Neural cell (in vitro differentiated cells): ENCODE measurements around the gene CLDN7. TPM values are rescaled to one million over a fixed set of nuclear protein-coding genes. Genes with fewer than 3 reads are reported as not detected.
A peak's percentile ranks its signal among the peaks of the same experiment; 100 is the strongest.

ENCODE experiments used
- H2AFZ ChIP-seq: fragments of 200-600, 300-800 bp; sonication (generic), shearing (Covaris generic); 2 replicates; pipeline ENCODE4 v1.6.0; 2014; ENCODE audit warnings: low read depth, mild to moderate bottlenecking, antibody characterized with exemption, low read length, moderate library complexity
- H3F3A ChIP-seq: fragments of 200-600 bp; shearing (Covaris generic); 2 replicates; pipeline ENCODE4 v1.6.1; 2016; ENCODE audit warnings: mild to moderate bottlenecking, moderate library complexity, mixed read lengths, antibody characterized with exemption, low read length; ENCODE audit not compliant: insufficient read depth, poor library complexity, severe bottlenecking
- H3K27ac ChIP-seq: fragments of 200-600, 300-800 bp; sonication (generic), shearing (Covaris generic); 2 replicates; pipeline ENCODE4 v1.5.1; 2014; ENCODE audit warnings: mild to moderate bottlenecking, low read length, moderate library complexity
- H3K27me3 ChIP-seq: fragments of 300-800, 200-600 bp; sonication (generic), shearing (Covaris generic); 2 replicates; pipeline ENCODE4 v1.6.0; 2014; ENCODE audit warnings: mild to moderate bottlenecking, low read depth, low read length, moderate library complexity; ENCODE audit not compliant: insufficient read depth
- H3K36me3 ChIP-seq: fragments of 300-800, 200-600 bp; sonication (generic), shearing (Covaris generic); 2 replicates; pipeline ENCODE4 v1.5.1; 2014; ENCODE audit warnings: mild to moderate bottlenecking, antibody characterized with exemption, low read length, moderate library complexity; ENCODE audit not compliant: insufficient read depth
- H3K4me2 ChIP-seq: fragments of 300-800, 200-600 bp; sonication (generic), shearing (Covaris generic); 2 replicates; pipeline ENCODE4 v1.6.0; 2014; ENCODE audit warnings: mild to moderate bottlenecking, low read length
- H3K4me3 ChIP-seq: fragments of 300-800, 200-600 bp; sonication (generic), shearing (Covaris generic); 2 replicates; pipeline ENCODE4 v1.5.1; 2014; ENCODE audit warnings: mild to moderate bottlenecking, low read length, moderate library complexity
- H3K79me2 ChIP-seq: fragments of 200-600 bp; shearing (Covaris generic); replicated peaks from 2 replicates; pipeline ENCODE4 v1.6.0; 2014; ENCODE audit warnings: mild to moderate bottlenecking, low read length, moderate library complexity; ENCODE audit not compliant: insufficient read depth
- H3K9ac ChIP-seq: fragments of 300-800, 200-600 bp; sonication (generic), shearing (Covaris generic); 2 replicates; pipeline ENCODE4 v1.6.1; 2016; ENCODE audit warnings: mild to moderate bottlenecking, low read length, mixed read lengths
- H3K9me2 ChIP-seq: fragments of 200-600 bp; shearing (Covaris generic); 2 replicates; pipeline ENCODE4 v1.6.1; 2016; ENCODE audit warnings: mild to moderate bottlenecking, low read length, mixed read lengths; ENCODE audit not compliant: insufficient read depth
- H3K9me3 ChIP-seq: fragments of 200-600, 300-800 bp; sonication (generic), shearing (Covaris generic); 2 replicates; pipeline ENCODE4 v1.6.1; 2016; ENCODE audit warnings: mild to moderate bottlenecking, mixed run types, low read length, moderate library complexity, mixed read lengths
- H4K20me1 ChIP-seq: fragments of 200-600 bp; shearing (Covaris generic); 2 replicates; pipeline ENCODE4 v1.6.1; 2016; ENCODE audit warnings: mild to moderate bottlenecking, mixed run types; ENCODE audit not compliant: insufficient read depth
- CTCF ChIP-seq: fragments of 450-650 bp; IDR thresholded peaks from 2 replicates; pipeline ENCODE4 v1.5.1; 2014; ENCODE audit warnings: antibody characterized with exemption, mild to moderate bottlenecking, moderate library complexity; ENCODE audit not compliant: poor library complexity, severe bottlenecking
- EP300 ChIP-seq: fragments of 450-650 bp; conservative IDR thresholded peaks from 2 replicates; pipeline ENCODE4 v1.6.1; 2014; ENCODE audit warnings: antibody characterized with exemption, mild to moderate bottlenecking, moderate library complexity; ENCODE audit not compliant: poor library complexity, severe bottlenecking
- EZH2 ChIP-seq: fragments of 200-600, 300-800 bp; shearing (Covaris generic), sonication (generic); IDR thresholded peaks from 2 replicates; pipeline ENCODE4 v1.6.1; 2014; ENCODE audit warnings: antibody characterized with exemption, low read length, borderline replicate concordance, mild to moderate bottlenecking; ENCODE audit not compliant: insufficient read depth, poor library complexity, severe bottlenecking
- MXI1 ChIP-seq: fragments of 450-650 bp; conservative IDR thresholded peaks from 2 replicates; pipeline ENCODE4 v1.6.1; 2014; ENCODE audit warnings: antibody characterized with exemption, mild to moderate bottlenecking; ENCODE audit not compliant: poor library complexity, severe bottlenecking
- POLR2AphosphoS5 ChIP-seq: IDR thresholded peaks from 2 replicates; pipeline ENCODE4 v1.6.1; 2012
- RAD21 ChIP-seq: fragments of 450-650 bp; conservative IDR thresholded peaks from 2 replicates; pipeline ENCODE4 v1.6.1; 2014; ENCODE audit warnings: antibody characterized with exemption, mild to moderate bottlenecking, moderate library complexity
- REST ChIP-seq: IDR thresholded peaks from 2 replicates; pipeline ENCODE4 v1.6.1; 2012; ENCODE audit warnings: borderline replicate concordance
- SMC3 ChIP-seq: fragments of 450-650 bp; conservative IDR thresholded peaks from 2 replicates; pipeline ENCODE4 v1.6.1; 2014; ENCODE audit warnings: antibody characterized with exemption, mild to moderate bottlenecking, moderate library complexity; ENCODE audit not compliant: poor library complexity
- TAF1 ChIP-seq: IDR thresholded peaks from 2 replicates; pipeline ENCODE4 v1.6.1; 2012; ENCODE audit warnings: low read depth
- polyA plus RNA-seq: library from polyadenylated mRNA; depleted of rRNA; stranded (reverse); fragments of >200 nt; gene quantifications from 2 replicates; pipeline ENCODE4 v1.2.3, GENCODE V29; 2014

CLDN7 gene
- polyA plus RNA-seq, 1 donor from 2014 or later: 0.27 TPM

GRCh38 chr17:7261379-7262191 is 693 bp downstream of the CLDN7 start:
- H4K20me1 ChIP-seq: no peaks in the 10 kb centered on the region
- H3K9ac ChIP-seq: no peak overlapping the region
- H3K4me3 ChIP-seq: peak overlapping the region; percentile 50
- no peak overlapping the region for H2AFZ ChIP-seq
- H3K36me3 ChIP-seq: peaks cover 4% of the 10 kb centered on the region
- H3K27ac ChIP-seq: no peak overlapping the region
- H3K9me2 ChIP-seq: no peaks in the 10 kb centered on the region
- no peak overlapping the region for H3K4me2 ChIP-seq
- no peaks in the 10 kb centered on the region for H3K9me3 ChIP-seq
- H3K27me3 ChIP-seq: peaks cover 60% of the 10 kb centered on the region
- no peaks in the 10 kb centered on the region for H3K79me2 ChIP-seq
- no peaks in the 10 kb centered on the region for H3F3A ChIP-seq
- TF ChIP-seq POLR2AphosphoS5: peak; percentile 4
- TF ChIP-seq SMC3: no peak

DNA sequence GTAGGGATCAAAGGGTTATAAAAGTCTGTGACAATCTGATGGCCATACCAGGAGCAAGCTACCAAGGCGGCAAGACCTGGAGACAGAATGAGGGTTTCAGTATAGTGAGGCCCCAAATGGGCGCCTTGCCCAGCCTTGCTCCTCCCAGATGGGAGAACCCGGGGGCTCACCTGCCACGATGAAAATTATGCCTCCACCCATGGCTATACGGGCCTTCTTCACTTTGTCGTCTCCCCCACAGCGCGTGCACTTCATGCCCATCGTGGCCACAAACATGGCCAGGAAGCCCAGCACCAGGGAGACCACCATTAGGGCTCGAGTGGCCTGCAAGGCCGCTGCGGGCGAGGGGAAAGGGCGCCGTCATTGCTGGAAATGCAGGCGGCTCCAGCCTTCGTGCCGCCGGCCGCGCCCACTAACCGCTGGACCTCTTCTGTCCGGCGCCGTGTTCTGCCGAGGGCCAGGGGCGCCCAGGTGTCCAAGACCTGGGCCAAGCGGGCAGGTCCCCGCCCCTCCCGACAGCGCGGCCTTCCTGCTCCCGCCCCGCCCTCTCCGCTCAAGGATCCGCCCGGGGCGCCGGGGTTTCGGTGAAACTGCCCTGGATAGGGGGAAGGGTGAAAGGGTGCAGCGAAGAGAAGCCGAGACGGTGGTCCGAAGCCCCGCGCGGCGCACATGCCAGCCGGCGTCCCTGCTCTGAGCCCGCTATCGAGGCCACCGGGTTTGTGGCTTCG is 1.5 kb downstream of the CLDN7 start:
- Histone ChIP-seq H3K9ac (no peak overlapping the region), H3K9me2 (no peaks in the 10 kb centered on the region), H4K20me1 (no peaks in the 10 kb centered on the region), H3K9me3 (no peaks in the 10 kb centered on the region), H3K4me3 (peak overlapping the region; percentile 50), H3K36me3 (peaks cover 4% of the 10 kb centered on the region), H3F3A (no peaks in the 10 kb centered on the region), H3K27ac (no peak overlapping the region), H2AFZ (no peak overlapping the region), H3K27me3 (peaks cover 56% of the 10 kb centered on the region), H3K79me2 (no peaks in the 10 kb centered on the region), H3K4me2 (no peak overlapping the region)
- TF ChIP-seq POLR2AphosphoS5 (peak; percentile 2), TAF1 (no peak), EZH2 (no peak), REST (no peak)

- no peak overlapping the region for H3K9ac ChIP-seq
These were observed 2.1 kb downstream of the CLDN7 start for GRCh38 chr17:7260151-7260550.

More at GRCh38 chr17:7260151-7260550, 2.1 kb downstream of the CLDN7 start:
- peaks cover 56% of the 10 kb centered on the region for H3K27me3 ChIP-seq
- H3K27ac ChIP-seq: no peak overlapping the region
- no peak overlapping the region for H2AFZ ChIP-seq
- H3K9me2 ChIP-seq: no peaks in the 10 kb centered on the region
- H4K20me1 ChIP-seq: no peaks in the 10 kb centered on the region
- H3K4me3 ChIP-seq: no peak overlapping the region
- TF ChIP-seq RAD21 (no peak), SMC3 (no peak), CTCF (no peak), REST (no peak), MXI1 (no peak), EZH2 (no peak), POLR2AphosphoS5 (no peak), EP300 (no peak), TAF1 (no peak)
- no peaks in the 10 kb centered on the region for H3F3A ChIP-seq
- H3K9me3 ChIP-seq: no peaks in the 10 kb centered on the region
- no peak overlapping the region for H3K4me2 ChIP-seq
- peaks cover 4% of the 10 kb centered on the region for H3K36me3 ChIP-seq
- H3K79me2 ChIP-seq: no peaks in the 10 kb centered on the region
